RWPE2 (cell line): ENCODE measurements around the gene DEPDC1B.

Experiments
- ATAC-seq: fragments of 200-7000 bp; cut with Tn5 transposase; 3 replicates; pipeline ENCODE4 v1.9.1; 2021; ENCODE audit warnings: low read depth
- DNase-seq: peaks from one replicate; pipeline ENCODE4 v3.0.0-alpha.2; 2020; ENCODE audit warnings: low spot score
- H3K27ac ChIP-seq: fragments of 450-650 bp; 2 replicates; pipeline ENCODE4 v1.5.1; 2017; ENCODE audit warnings: mild to moderate bottlenecking; ENCODE audit not compliant: poor library complexity, severe bottlenecking
- H3K27me3 ChIP-seq: fragments of 250-450 bp; sonication (Bioruptor Pico); 2 replicates; pipeline ENCODE4 v1.5.1; 2021; ENCODE audit warnings: mild to moderate bottlenecking, moderate library complexity; ENCODE audit not compliant: insufficient read depth, poor library complexity, severe bottlenecking
- H3K36me3 ChIP-seq: fragments of 250-450 bp; sonication (Bioruptor Pico); 2 replicates; pipeline ENCODE4 v1.5.1; 2020; ENCODE audit warnings: low read depth, mild to moderate bottlenecking, moderate library complexity
- H3K4me1 ChIP-seq: fragments of 250-450 bp; sonication (Bioruptor Pico); 2 replicates; pipeline ENCODE4 v1.5.1; 2021; ENCODE audit warnings: mild to moderate bottlenecking, moderate library complexity; ENCODE audit not compliant: insufficient read depth, poor library complexity, severe bottlenecking
- H3K4me3 ChIP-seq: fragments of 250-450 bp; sonication (Bioruptor Pico); 2 replicates; pipeline ENCODE4 v1.5.1; 2021; ENCODE audit warnings: mild to moderate bottlenecking, moderate library complexity; ENCODE audit not compliant: severe bottlenecking
- H3K9me3 ChIP-seq: fragments of 250-450 bp; sonication (Bioruptor Pico); 2 replicates; pipeline ENCODE4 v1.5.1; 2021; ENCODE audit warnings: mild to moderate bottlenecking, moderate library complexity; ENCODE audit not compliant: severe bottlenecking
- TF ChIP-seq, protein P1 (sequence below): fragments of 450-650 bp; IDR thresholded peaks from one replicate; pipeline ENCODE4 v1.5.1; 2017; ENCODE audit warnings: mild to moderate bottlenecking, moderate library complexity; ENCODE audit not compliant: poor library complexity, severe bottlenecking

DEPDC1B gene, protein sequence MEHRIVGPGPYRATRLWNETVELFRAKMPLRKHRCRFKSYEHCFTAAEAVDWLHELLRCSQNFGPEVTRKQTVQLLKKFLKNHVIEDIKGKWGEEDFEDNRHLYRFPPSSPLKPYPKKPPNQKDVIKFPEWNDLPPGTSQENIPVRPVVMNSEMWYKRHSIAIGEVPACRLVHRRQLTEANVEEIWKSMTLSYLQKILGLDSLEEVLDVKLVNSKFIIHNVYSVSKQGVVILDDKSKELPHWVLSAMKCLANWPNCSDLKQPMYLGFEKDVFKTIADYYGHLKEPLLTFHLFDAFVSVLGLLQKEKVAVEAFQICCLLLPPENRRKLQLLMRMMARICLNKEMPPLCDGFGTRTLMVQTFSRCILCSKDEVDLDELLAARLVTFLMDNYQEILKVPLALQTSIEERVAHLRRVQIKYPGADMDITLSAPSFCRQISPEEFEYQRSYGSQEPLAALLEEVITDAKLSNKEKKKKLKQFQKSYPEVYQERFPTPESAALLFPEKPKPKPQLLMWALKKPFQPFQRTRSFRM

DNA sequence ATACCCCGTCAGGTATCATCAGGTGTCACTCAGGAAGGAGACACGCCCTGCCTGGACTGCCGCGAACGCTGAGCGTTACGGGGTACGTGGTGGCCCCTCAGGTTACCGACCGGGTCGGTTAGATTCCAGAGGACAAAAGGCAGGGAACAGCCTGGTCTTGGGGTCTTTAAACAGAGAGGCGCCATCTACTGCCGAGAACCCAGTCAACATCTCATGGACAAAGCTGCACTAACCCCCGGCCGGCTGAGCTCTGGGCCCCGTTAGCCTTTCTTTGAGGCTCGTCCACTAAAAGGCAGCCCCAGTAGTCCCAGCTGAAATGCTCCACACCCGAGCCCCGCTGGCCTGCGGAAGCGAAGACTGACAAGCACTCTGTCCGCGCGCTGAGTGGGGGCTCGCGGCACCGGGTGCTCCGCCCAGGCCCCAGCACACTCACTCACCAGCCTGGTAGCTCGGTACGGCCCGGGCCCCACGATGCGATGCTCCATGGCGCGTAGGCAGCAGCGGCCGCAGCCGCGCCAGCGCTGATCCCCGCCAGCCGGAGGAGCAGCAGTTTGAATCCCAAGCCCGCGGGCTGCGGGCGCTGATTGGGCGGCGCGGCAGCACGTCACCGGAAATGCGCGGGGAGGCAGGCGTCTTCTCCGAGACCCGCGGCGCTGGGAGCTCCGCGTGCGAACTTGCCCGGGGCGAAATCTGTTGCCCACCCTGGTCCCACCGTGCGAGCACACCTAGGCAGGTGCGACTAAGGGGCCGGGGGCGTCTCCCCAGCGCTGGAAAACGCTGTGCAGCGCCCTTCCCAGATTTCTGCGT, at the start of gene DEPDC1B:
Gene DEPDC1B, minus strand, starts transcription at position 558 of the 807 bp plus-strand sequence. Its CDS starts 73 bp downstream, at position 485.
- DNase-seq (peak; percentile 89), ATAC-seq (peak; percentile 91)
- no peaks in the 10 kb centered on the region; the same call in 1 of the 2 replicates for H3K36me3 ChIP-seq
- H3K27ac ChIP-seq = peak within 1 kb of the TSS; percentile 76
- H3K27me3 ChIP-seq = no peaks in the 10 kb centered on the region
- H3K9me3 ChIP-seq = no peaks in the 10 kb centered on the region
- TF ChIP-seq, protein P1, sequence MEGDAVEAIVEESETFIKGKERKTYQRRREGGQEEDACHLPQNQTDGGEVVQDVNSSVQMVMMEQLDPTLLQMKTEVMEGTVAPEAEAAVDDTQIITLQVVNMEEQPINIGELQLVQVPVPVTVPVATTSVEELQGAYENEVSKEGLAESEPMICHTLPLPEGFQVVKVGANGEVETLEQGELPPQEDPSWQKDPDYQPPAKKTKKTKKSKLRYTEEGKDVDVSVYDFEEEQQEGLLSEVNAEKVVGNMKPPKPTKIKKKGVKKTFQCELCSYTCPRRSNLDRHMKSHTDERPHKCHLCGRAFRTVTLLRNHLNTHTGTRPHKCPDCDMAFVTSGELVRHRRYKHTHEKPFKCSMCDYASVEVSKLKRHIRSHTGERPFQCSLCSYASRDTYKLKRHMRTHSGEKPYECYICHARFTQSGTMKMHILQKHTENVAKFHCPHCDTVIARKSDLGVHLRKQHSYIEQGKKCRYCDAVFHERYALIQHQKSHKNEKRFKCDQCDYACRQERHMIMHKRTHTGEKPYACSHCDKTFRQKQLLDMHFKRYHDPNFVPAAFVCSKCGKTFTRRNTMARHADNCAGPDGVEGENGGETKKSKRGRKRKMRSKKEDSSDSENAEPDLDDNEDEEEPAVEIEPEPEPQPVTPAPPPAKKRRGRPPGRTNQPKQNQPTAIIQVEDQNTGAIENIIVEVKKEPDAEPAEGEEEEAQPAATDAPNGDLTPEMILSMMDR = peak; percentile 59
- peaks cover 19% of the 10 kb centered on the region for H3K4me1 ChIP-seq
- H3K4me3 ChIP-seq = peak within 1 kb of the TSS; percentile 66

DNA sequence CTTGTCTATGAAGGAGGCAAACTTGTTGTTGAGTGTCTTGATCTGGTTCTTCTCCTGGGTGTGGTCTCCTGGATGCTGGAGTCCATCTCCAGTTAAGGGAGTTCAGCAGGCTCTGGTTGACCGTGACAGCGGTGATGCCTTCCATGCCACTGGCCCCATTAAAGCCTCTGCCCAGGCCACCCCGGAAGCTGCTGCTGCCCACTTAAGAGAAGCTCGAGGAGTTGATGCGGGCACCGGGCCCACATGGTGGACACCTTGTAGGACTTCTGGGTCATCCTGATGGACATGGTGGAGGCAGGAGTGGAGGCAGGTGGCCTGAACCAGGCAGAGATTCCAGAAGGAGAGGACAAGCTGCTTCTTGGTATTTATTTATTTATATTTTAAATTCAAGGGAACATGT, 44.7 kb upstream of the DEPDC1B start:
- no peak for DNase-seq
- Histone ChIP-seq H3K4me1 (no peaks in the 10 kb centered on the region), H3K27ac (no peak overlapping the region), H3K9me3 (no peaks in the 10 kb centered on the region), H3K36me3 (no peaks in the 10 kb centered on the region), H3K4me3 (no peak overlapping the region), H3K27me3 (no peaks in the 10 kb centered on the region)
- TF ChIP-seq, protein P1 = no peak
- no peak for ATAC-seq

DNA sequence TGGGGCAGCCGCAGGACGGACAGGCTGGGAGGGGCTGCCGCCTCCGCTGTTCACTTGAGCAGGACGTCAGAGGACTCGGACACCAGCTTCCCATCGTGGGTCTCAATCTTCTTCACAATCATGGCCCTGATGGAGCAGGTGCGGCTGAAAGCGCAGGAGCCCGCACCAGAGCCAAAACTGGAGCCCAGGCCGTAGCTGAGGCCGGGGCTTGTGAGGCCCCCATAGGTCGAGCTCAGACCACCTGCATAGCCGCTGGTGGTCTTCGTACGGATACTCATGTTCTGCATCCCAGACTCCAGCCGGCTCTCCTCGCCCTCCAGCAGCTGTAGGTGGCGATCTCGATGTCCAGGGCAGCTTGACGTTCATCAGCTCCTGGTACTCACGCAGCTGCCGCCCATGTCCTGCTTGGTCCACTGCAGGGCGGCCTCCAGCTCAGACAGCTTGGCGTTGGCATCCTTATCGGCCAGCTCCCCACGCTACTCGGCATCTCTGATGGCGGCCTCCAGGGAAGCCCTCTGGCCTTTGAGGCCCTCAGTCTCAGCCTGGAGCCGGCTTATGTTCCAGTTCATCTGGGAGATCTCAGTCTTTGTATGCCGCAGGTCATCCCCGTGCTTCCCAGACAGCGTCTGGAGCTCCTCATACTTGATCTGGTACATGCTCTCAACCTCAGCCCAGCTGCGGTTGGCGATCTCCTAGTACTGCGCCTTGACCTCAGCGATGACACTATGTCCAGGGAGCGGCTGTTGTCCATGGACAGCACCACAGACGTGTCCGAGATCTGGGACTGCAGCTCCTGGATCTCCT, 43.7 kb upstream of the DEPDC1B start:
- ATAC-seq = no peak
- no peaks in the 10 kb centered on the region for H3K9me3 ChIP-seq
- no peaks in the 10 kb centered on the region for H3K36me3 ChIP-seq
- TF ChIP-seq, protein P1 = no peak
- no peaks in the 10 kb centered on the region for H3K4me1 ChIP-seq
- no peak overlapping the region for H3K27ac ChIP-seq
- no peaks in the 10 kb centered on the region for H3K27me3 ChIP-seq
- no peak for DNase-seq
- no peak overlapping the region for H3K4me3 ChIP-seq

DNA sequence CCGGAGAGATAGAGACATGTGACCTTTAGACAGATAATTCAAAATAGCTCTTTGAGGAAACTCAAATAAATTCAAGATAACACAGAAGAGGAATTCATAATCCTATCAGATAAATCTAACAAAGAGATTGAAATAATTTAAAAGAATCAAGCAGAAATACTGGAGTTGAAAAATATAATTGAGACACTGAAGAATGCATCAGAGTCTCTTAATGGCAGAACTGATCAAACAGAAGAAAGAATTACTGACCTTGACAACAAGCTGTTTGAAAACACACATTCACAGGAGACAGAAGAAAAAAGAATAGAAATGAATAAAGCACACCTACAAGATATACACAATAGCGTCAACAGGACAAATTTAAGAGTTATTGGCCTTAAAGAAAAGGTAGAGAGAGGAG, 40.4 kb upstream of the DEPDC1B start:
- H3K4me1 ChIP-seq = no peaks in the 10 kb centered on the region
- no peaks in the 10 kb centered on the region for H3K36me3 ChIP-seq
- TF ChIP-seq, protein P1 = no peak
- no peaks in the 10 kb centered on the region for H3K27me3 ChIP-seq
- no peak for ATAC-seq
- no peak overlapping the region for H3K27ac ChIP-seq
- H3K9me3 ChIP-seq = no peaks in the 10 kb centered on the region
- DNase-seq = no peak
- no peak overlapping the region for H3K4me3 ChIP-seq
